BLaER1 treated with 17β-estradiol and CSF1 and Interleukin-3, amounts not matched to agents 10 nM and 100 nM (cell line): ENCODE measurements around the gene GJC2.
"Not testable (repeated sequence)": the region's sequence is repeated elsewhere in the genome, so short reads cannot be mapped to it uniquely, and the experiment has no call there.

Experiments
- H3K27ac ChIP-seq, 11 experiments: shearing (Covaris generic); formaldehyde crosslinking; 2 replicates each; pipeline ENCODE4 v1.8.1; 2022
- H3K27me3 ChIP-seq, 11 experiments: shearing (Covaris generic); formaldehyde crosslinking; 2 replicates each; pipeline ENCODE4 v1.8.1; 2022
- H3K36me3 ChIP-seq, 11 experiments: shearing (Covaris generic); formaldehyde crosslinking; 2 replicates each; pipeline ENCODE4 v1.8.1; 2022
- H3K4me1 ChIP-seq, 10 experiments: shearing (Covaris generic); formaldehyde crosslinking; 2 replicates each; pipeline ENCODE4 v1.8.1; 2022
- H3K4me2 ChIP-seq, 11 experiments: shearing (Covaris generic); formaldehyde crosslinking; 2 replicates each; pipeline ENCODE4 v1.8.1; 2022
- H3K4me3 ChIP-seq, 10 experiments: shearing (Covaris generic); formaldehyde crosslinking; 2 replicates each; pipeline ENCODE4 v1.8.1; 2022
- H3K9ac ChIP-seq, 11 experiments: shearing (Covaris generic); formaldehyde crosslinking; 2 replicates each; pipeline ENCODE4 v1.8.1; 2022
- H3K9me3 ChIP-seq, 11 experiments: shearing (Covaris generic); formaldehyde crosslinking; replicated peaks in 1 of 11; 2 replicates each; pipeline ENCODE4 v1.8.1; 2022
- H4K20me1 ChIP-seq, 11 experiments: shearing (Covaris generic); formaldehyde crosslinking; 2 replicates each; pipeline ENCODE4 v1.8.1; 2022
- Cebpa-rat ChIP-seq, 11 experiments: shearing (Covaris generic); IDR thresholded peaks; 2 replicates each; pipeline ENCODE4 v1.8.1; 2022

Gene GJC2

GRCh38 chr1:228109962-228110488 lies 39.7 kb upstream of the GJC2 start:
- H3K4me2 ChIP-seq: peak overlapping the region; percentile 78 to 100 (median 92)
- no peak for TF ChIP-seq Cebpa-rat (IDR thresholded peaks at IDR 0.05)
- H3K27ac ChIP-seq: peak overlapping the region; percentile 56 to 93 (median 83)
- peak overlapping the region; percentile 84 to 95 (median 91) for H3K9ac ChIP-seq
- no peaks in the 10 kb centered on the region for H3K27me3 ChIP-seq
- H3K4me1 ChIP-seq: peaks cover 21 to 27% (median 24%) of the 10 kb centered on the region in 10 experiments
- peaks cover 21 to 30% (median 26%) of the 10 kb centered on the region in 11 experiments for H3K36me3 ChIP-seq
- H3K4me3 ChIP-seq: peak overlapping the region; percentile 88 to 100 (median 98)
- peaks cover 0 to 19% (median 0%) of the 10 kb centered on the region in 11 experiments; a peak in 4 of 22 replicates for H4K20me1 ChIP-seq
- H3K9me3 ChIP-seq: no peaks in the 10 kb centered on the region

DNA sequence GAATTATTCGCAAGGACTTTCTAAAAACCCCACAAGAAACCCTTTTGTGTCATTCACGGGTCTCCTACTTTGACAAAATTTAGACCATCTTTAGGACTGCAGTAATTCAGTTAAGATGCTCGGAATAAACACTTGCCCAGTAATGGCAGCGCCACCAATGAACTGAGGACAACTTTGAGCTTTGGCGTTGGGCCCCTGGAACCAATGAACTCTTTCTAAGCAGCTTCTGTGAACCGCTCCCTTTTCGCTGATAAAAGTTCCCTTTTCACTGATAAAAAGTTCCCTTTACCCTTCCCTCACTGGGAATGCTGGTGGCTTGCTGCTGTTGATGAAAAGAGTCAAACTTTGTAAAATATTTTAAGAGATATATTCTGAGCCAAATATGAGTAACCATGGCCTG lies 39.2 kb upstream of the GJC2 start:
- H3K4me3 ChIP-seq: peak overlapping the region in 2 of 10 experiments; percentile 94 to 99; a peak in 3 of 20 replicates
- peaks cover 0 to 19% (median 0%) of the 10 kb centered on the region in 11 experiments; a peak in 4 of 22 replicates for H4K20me1 ChIP-seq
- H3K9ac ChIP-seq: peak overlapping the region in 7 of 11 experiments; percentile 86 to 95 (median 92); a peak in 7 of 22 replicates
- peaks cover 0 to under 1% (median 0%) of the 10 kb centered on the region in 11 experiments; a peak in 1 of 22 replicates for H3K9me3 ChIP-seq
- peaks cover 21 to 25% (median 24%) of the 10 kb centered on the region in 11 experiments for H3K36me3 ChIP-seq
- TF ChIP-seq Cebpa-rat (IDR thresholded peaks at IDR 0.05): no peak
- peaks cover 21 to 27% (median 23%) of the 10 kb centered on the region in 10 experiments for H3K4me1 ChIP-seq
- H3K4me2 ChIP-seq: peak overlapping the region; percentile 78 to 100 (median 92)
- peak overlapping the region in 2 of 11 experiments; percentile 81 to 83; a peak in 1 of 22 replicates for H3K27ac ChIP-seq
- no peaks in the 10 kb centered on the region for H3K27me3 ChIP-seq

GRCh38 chr1:228111315-228111714 lies 38.4 kb upstream of the GJC2 start:
- Histone ChIP-seq H3K36me3 (peaks cover 13 to 18% (median 16%) of the 10 kb centered on the region in 11 experiments), H3K4me1 (peaks cover 21 to 27% (median 23%) of the 10 kb centered on the region in 10 experiments), H4K20me1 (peaks cover 0 to 19% (median 0%) of the 10 kb centered on the region in 11 experiments; a peak in 4 of 22 replicates)
- not testable (repeated sequence) for H3K27me3 ChIP-seq, H3K4me2 ChIP-seq, H3K9ac ChIP-seq, H3K4me3 ChIP-seq, H3K9me3 ChIP-seq, H3K27ac ChIP-seq

DNA sequence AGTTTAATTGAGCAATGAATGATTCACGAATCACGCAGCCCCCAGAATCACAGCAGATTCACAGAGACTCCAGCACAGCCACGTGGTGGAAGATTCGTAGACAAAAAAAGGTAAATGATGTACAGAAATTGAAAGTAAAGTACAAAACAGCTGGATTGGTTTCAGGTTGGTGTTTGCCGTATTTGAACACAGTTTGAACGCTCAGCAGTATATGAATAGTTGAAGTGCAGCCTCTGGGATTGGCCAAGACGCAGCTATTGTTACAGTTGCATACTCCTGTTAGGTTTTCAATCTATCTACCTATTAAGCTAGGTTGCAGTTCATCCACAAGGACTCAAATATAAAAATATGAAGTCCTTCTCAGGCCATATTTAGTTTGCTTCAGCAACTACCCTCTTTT lies 37.6 kb upstream of the GJC2 start:
- H3K4me2 ChIP-seq: no peak overlapping the region
- TF ChIP-seq Cebpa-rat (IDR thresholded peaks at IDR 0.05): no peak

GRCh38 chr1:228112617-228113016 lies 37.1 kb upstream of the GJC2 start:
- Histone ChIP-seq H3K27ac (no peak overlapping the region), H3K36me3 (peaks cover 0 to 5% (median 3%) of the 10 kb centered on the region in 11 experiments; a peak in 15 of 22 replicates), H3K27me3 (no peaks in the 10 kb centered on the region), H3K4me1 (peaks cover 19 to 23% (median 21%) of the 10 kb centered on the region in 10 experiments), H3K4me3 (no peak overlapping the region), H3K9ac (no peak overlapping the region), H3K4me2 (no peak overlapping the region), H3K9me3 (peaks cover 15 to 21% (median 18%) of the 10 kb centered on the region in 11 experiments), H4K20me1 (peaks cover 0 to 13% (median 0%) of the 10 kb centered on the region in 11 experiments; a peak in 4 of 22 replicates)
- no peak for TF ChIP-seq Cebpa-rat (IDR thresholded peaks at IDR 0.05)

More for the DNA sequence above, 37.6 kb upstream of the GJC2 start:
- Histone ChIP-seq H3K27ac (no peak overlapping the region), H3K9me3 (peaks cover 10 to 16% (median 14%) of the 10 kb centered on the region in 11 experiments), H3K4me3 (no peak overlapping the region), H3K9ac (no peak overlapping the region), H4K20me1 (peaks cover 0 to 18% (median 0%) of the 10 kb centered on the region in 11 experiments; a peak in 4 of 22 replicates), H3K27me3 (no peaks in the 10 kb centered on the region), H3K36me3 (peaks cover 4 to 9% (median 8%) of the 10 kb centered on the region in 11 experiments; a peak in 19 of 22 replicates), H3K4me1 (peaks cover 21 to 27% (median 23%) of the 10 kb centered on the region in 10 experiments)

DNA sequence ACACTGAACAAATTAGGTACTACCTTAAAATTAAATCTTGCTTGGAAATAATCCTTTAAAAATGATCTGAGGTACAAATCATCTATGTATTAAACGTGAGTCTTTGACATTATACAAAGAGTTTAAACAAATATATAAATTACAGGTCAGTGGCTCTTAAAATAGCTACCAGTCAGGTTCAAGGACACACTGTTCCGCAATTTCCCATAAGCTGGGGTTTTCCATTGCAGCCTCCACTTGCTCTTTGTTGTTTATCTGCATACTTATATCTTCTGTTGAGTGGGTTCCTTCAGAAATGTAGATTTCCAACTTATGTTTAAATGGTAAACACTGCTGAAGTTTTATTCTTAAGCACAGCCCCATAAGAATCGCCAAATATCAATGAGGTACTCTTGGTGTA lies 34.9 kb upstream of the GJC2 start:
- Histone ChIP-seq H3K36me3 (peaks cover 0 to 5% (median 0%) of the 10 kb centered on the region in 11 experiments; a peak in 2 of 22 replicates), H3K4me1 (peaks cover 6 to 9% (median 8%) of the 10 kb centered on the region in 10 experiments; a peak in 16 of 20 replicates), H3K4me2 (no peak overlapping the region), H3K9ac (no peak overlapping the region), H4K20me1 (no peaks in the 10 kb centered on the region), H3K27ac (no peak overlapping the region), H3K4me3 (no peak overlapping the region), H3K27me3 (no peaks in the 10 kb centered on the region), H3K9me3 (peaks cover 29 to 42% (median 39%) of the 10 kb centered on the region in 11 experiments)
- TF ChIP-seq Cebpa-rat (IDR thresholded peaks at IDR 0.05): no peak

GRCh38 chr1:228117335-228117734 lies 32.4 kb upstream of the GJC2 start:
- no peak overlapping the region for H3K4me2 ChIP-seq
- no peak overlapping the region for H3K27ac ChIP-seq
- H3K36me3 ChIP-seq: peaks cover 0 to 5% (median 0%) of the 10 kb centered on the region in 11 experiments; a peak in 2 of 22 replicates
- no peak overlapping the region for H3K9ac ChIP-seq
- H3K4me3 ChIP-seq: no peak overlapping the region
- H3K9me3 ChIP-seq: peaks cover 29 to 47% (median 40%) of the 10 kb centered on the region in 11 experiments
- H4K20me1 ChIP-seq: no peaks in the 10 kb centered on the region
- no peak for TF ChIP-seq Cebpa-rat (IDR thresholded peaks at IDR 0.05)
- no peaks in the 10 kb centered on the region for H3K4me1 ChIP-seq
- H3K27me3 ChIP-seq: no peaks in the 10 kb centered on the region

GRCh38 chr1:228118040-228118439 lies 31.7 kb upstream of the GJC2 start:
- Histone ChIP-seq H3K36me3 (peaks cover 0 to 5% (median 0%) of the 10 kb centered on the region in 11 experiments; a peak in 2 of 22 replicates), H3K9ac (no peak overlapping the region), H3K9me3 (peaks cover 29 to 47% (median 40%) of the 10 kb centered on the region in 11 experiments), H3K4me2 (no peak overlapping the region), H3K4me1 (no peaks in the 10 kb centered on the region), H3K4me3 (no peak overlapping the region), H4K20me1 (no peaks in the 10 kb centered on the region), H3K27me3 (no peaks in the 10 kb centered on the region), H3K27ac (no peak overlapping the region)
- TF ChIP-seq Cebpa-rat (IDR thresholded peaks at IDR 0.05): no peak

DNA sequence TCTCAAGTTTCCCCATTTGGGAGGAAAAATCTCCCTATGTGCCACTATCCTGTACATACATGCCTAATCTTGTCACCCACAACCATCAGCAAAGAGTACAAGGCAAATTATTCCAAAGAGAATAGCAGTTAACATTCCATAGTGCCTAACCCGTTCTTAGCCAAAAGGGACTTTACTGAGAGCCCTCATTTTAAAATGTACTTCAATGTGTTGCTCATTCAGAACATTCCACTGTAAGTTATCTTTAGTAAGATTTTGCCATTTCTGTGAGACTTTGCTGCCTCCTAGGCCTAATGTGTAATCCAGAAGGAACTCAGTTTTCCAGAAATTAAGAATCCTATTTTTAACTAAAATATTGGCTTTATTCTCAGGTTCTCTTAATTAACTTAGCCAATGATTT lies 29.4 kb upstream of the GJC2 start:
- H3K27me3 ChIP-seq: no peaks in the 10 kb centered on the region
- TF ChIP-seq Cebpa-rat (IDR thresholded peaks at IDR 0.05): no peak
- H3K36me3 ChIP-seq: peaks cover 0 to 5% (median 0%) of the 10 kb centered on the region in 11 experiments; a peak in 2 of 22 replicates
- H3K4me3 ChIP-seq: no peak overlapping the region
- H3K4me2 ChIP-seq: no peak overlapping the region
- H3K4me1 ChIP-seq: no peaks in the 10 kb centered on the region
- no peak overlapping the region for H3K27ac ChIP-seq
- no peaks in the 10 kb centered on the region for H4K20me1 ChIP-seq
- no peak overlapping the region for H3K9ac ChIP-seq
- peaks cover 29 to 47% (median 40%) of the 10 kb centered on the region in 11 experiments for H3K9me3 ChIP-seq
